Neural crest cell (in vitro differentiated cells): Measurements from ENCODE around the gene MBTPS1. TPM values are rescaled to one million over a fixed set of nuclear protein-coding genes. Genes with fewer than 3 reads are reported as not detected.

ENCODE experiments used
- DNase-seq: peaks from one replicate; pipeline ENCODE4 v3.0.0; 2021; ENCODE audit warnings: low read depth, mixed read lengths, low spot score
- H3K27ac Mint-ChIP-seq: one replicate; pipeline ENCODE4 v1.8.0; 2021; ENCODE audit warnings: mild to moderate bottlenecking, mixed read lengths; ENCODE audit not compliant: unreplicated experiment
- H3K27me3 Mint-ChIP-seq: 2 replicates; pipeline ENCODE4 v1.8.0; 2021; ENCODE audit warnings: low read depth, mild to moderate bottlenecking, mixed read lengths
- H3K36me3 Mint-ChIP-seq: 2 replicates; pipeline ENCODE4 v1.8.0; 2021; ENCODE audit warnings: low read depth, mild to moderate bottlenecking, mixed read lengths
- H3K4me1 Mint-ChIP-seq: 2 replicates; pipeline ENCODE4 v1.8.0; 2021; ENCODE audit warnings: mixed read lengths
- H3K4me3 Mint-ChIP-seq: one replicate; pipeline ENCODE4 v1.8.0; 2021; ENCODE audit warnings: mild to moderate bottlenecking, mixed read lengths
- H3K9me3 Mint-ChIP-seq: 2 replicates; pipeline ENCODE4 v1.8.0; 2021; ENCODE audit warnings: mixed read lengths
- CTCF ChIP-seq: fragments of 200-600 bp; sonication (generic); conservative IDR thresholded peaks from 2 replicates; pipeline ENCODE4 v1.5.0; 2021; ENCODE audit warnings: antibody characterized with exemption, mild to moderate bottlenecking
- total RNA-seq: library from RNA; stranded (reverse); gene quantifications from 2 replicates; pipeline ENCODE4 v1.2.1, GENCODE V29; 2021

MBTPS1 gene
- total RNA-seq, 1 donor from 2014 or later = 59.0 TPM

GRCh38 chr16:84080813-84081212 is 35.9 kb downstream of the MBTPS1 start:
- DNase-seq = no peak
- Mint-ChIP-seq H3K36me3 (peaks cover 18% of the 10 kb centered on the region), H3K27ac (peak overlapping the region; percentile 12), H3K9me3 (no peaks in the 10 kb centered on the region), H3K27me3 (no peaks in the 10 kb centered on the region), H3K4me1 (no peaks in the 10 kb centered on the region), H3K4me3 (no peak overlapping the region)
- TF ChIP-seq CTCF = no peak

- H3K4me1 Mint-ChIP-seq = no peaks in the 10 kb centered on the region
- H3K27ac Mint-ChIP-seq = peak overlapping the region; percentile 78
These were observed 36.4 kb downstream of the MBTPS1 start for GRCh38 chr16:84080378-84080777.

GRCh38 chr16:84079664-84080063 is 37.1 kb downstream of the MBTPS1 start:
- no peak for TF ChIP-seq CTCF
- H3K9me3 Mint-ChIP-seq = no peaks in the 10 kb centered on the region
- H3K4me3 Mint-ChIP-seq = no peak overlapping the region
- no peak overlapping the region for H3K27ac Mint-ChIP-seq
- DNase-seq = no peak
- H3K27me3 Mint-ChIP-seq = no peaks in the 10 kb centered on the region
- H3K36me3 Mint-ChIP-seq = peaks cover 18% of the 10 kb centered on the region
- no peaks in the 10 kb centered on the region for H3K4me1 Mint-ChIP-seq

More at GRCh38 chr16:84080378-84080777, 36.4 kb downstream of the MBTPS1 start:
- no peak for TF ChIP-seq CTCF
- Mint-ChIP-seq H3K27me3 (no peaks in the 10 kb centered on the region), H3K36me3 (peaks cover 18% of the 10 kb centered on the region), H3K9me3 (no peaks in the 10 kb centered on the region), H3K4me3 (no peak overlapping the region)
- no peak for DNase-seq

GRCh38 chr16:84075376-84075775 is 41.4 kb downstream of the MBTPS1 start:
- no peaks in the 10 kb centered on the region for H3K27me3 Mint-ChIP-seq
- no peak for DNase-seq
- peaks cover 12% of the 10 kb centered on the region for H3K36me3 Mint-ChIP-seq
- no peak overlapping the region for H3K4me3 Mint-ChIP-seq
- TF ChIP-seq CTCF = no peak
- no peak overlapping the region for H3K27ac Mint-ChIP-seq
- no peaks in the 10 kb centered on the region for H3K4me1 Mint-ChIP-seq
- no peaks in the 10 kb centered on the region for H3K9me3 Mint-ChIP-seq

- no peak overlapping the region for H3K4me3 Mint-ChIP-seq
- no peak overlapping the region for H3K27ac Mint-ChIP-seq
- DNase-seq = no peak
- H3K36me3 Mint-ChIP-seq = peaks cover 10% of the 10 kb centered on the region
- H3K9me3 Mint-ChIP-seq = no peaks in the 10 kb centered on the region
- no peak for TF ChIP-seq CTCF
- H3K4me1 Mint-ChIP-seq = no peaks in the 10 kb centered on the region
- no peaks in the 10 kb centered on the region for H3K27me3 Mint-ChIP-seq
These were observed 42.0 kb downstream of the MBTPS1 start for GRCh38 chr16:84074721-84075120.

- DNase-seq = no peak
- Mint-ChIP-seq H3K36me3 (peaks cover 5% of the 10 kb centered on the region), H3K27ac (peak overlapping the region; percentile 44), H3K9me3 (no peaks in the 10 kb centered on the region), H3K27me3 (no peaks in the 10 kb centered on the region), H3K4me1 (no peaks in the 10 kb centered on the region), H3K4me3 (no peak overlapping the region)
- TF ChIP-seq CTCF = no peak
These were observed 44.7 kb downstream of the MBTPS1 start for GRCh38 chr16:84072014-84072413.
